Measurements from ENCODE around the gene NLRP1. TPM values are rescaled to one million over a fixed set of nuclear protein-coding genes. Genes with fewer than 3 reads are reported as not detected.

Gene NLRP1
- total and polyA plus RNA-seq, 9 donors = 29.3 to 75.9 (median 59.5) TPM

GRCh38 chr17:5464717-5465507 lies 119.4 kb downstream of the NLRP1 start:
- H3K4me3 ChIP-seq = no peak overlapping the region
- 86 to 89% (median 88%) methylated on average over 10 of the region's 10 CpGs for WGBS, 3 donors

More at GRCh38 chr17:5464717-5465507, 119.4 kb downstream of the NLRP1 start:
- no peak overlapping the region for H3K27ac ChIP-seq
- H3K27me3 ChIP-seq = no peaks in the 10 kb centered on the region
- no peaks in the 10 kb centered on the region for H3K4me1 ChIP-seq (ENCODE audit: insufficient read depth)
- no peak for DNase-seq
- intact Hi-C loops (cut with DNase I) = no loop called here
- no peaks in the 10 kb centered on the region for H3K9me3 ChIP-seq
- no peaks in the 10 kb centered on the region for H3K36me3 ChIP-seq
- TF ChIP-seq POLR2A (IDR thresholded peaks at IDR 0.05) (no peak), EP300 (IDR thresholded peaks at IDR 0.05) (no peak), CTCF (IDR thresholded peaks at IDR 0.05) (no peak)

Other genes starting within 250 kb of the NLRP1 start
- gene NUP88, start 164.8 kb downstream of the NLRP1 start, total RNA-seq = 10 to 100 TPM; 36.5 to 77.7 (median 42.3) TPM
- gene NUP88, start 164.8 kb downstream of the NLRP1 start, polyA plus RNA-seq = 10 to 100 TPM; 31.7 to 43.5 TPM
- 10 to 100 TPM; 26.5 to 46.7 (median 34.1) TPM for gene RPAIN, start 164.3 kb downstream of the NLRP1 start, total RNA-seq
- 10 to 100 TPM; 28.9 to 45.0 TPM for gene RPAIN, start 164.3 kb downstream of the NLRP1 start, polyA plus RNA-seq
- gene C1QBP, start 145.4 kb downstream of the NLRP1 start, total RNA-seq = 10 to 100 TPM; 58.1 to 96.9 (median 73.2) TPM
- gene C1QBP, start 145.4 kb downstream of the NLRP1 start, polyA plus RNA-seq = 100 to 1,000 TPM in 1 of 2 donors, 10 to 100 TPM in 1; 73.6 to 192 TPM
- 10 to 100 TPM in 5 of 7 donors, 1 to 10 TPM in 2; 4.9 to 15.1 (median 10.9) TPM for gene DHX33, start 115.5 kb downstream of the NLRP1 start, total RNA-seq
- gene DHX33, start 115.5 kb downstream of the NLRP1 start, polyA plus RNA-seq = 1 to 10 TPM; 5.2 to 8.5 TPM
- gene DERL2, start 98.3 kb downstream of the NLRP1 start, total RNA-seq = 10 to 100 TPM; 15.1 to 68.6 (median 51.2) TPM
- 10 to 100 TPM; 35.4 to 57.3 TPM for gene DERL2, start 98.3 kb downstream of the NLRP1 start, polyA plus RNA-seq
- 10 to 100 TPM in 6 of 7 donors, 1 to 10 TPM in 1; 9.3 to 19.8 (median 16.4) TPM for gene MIS12, start 97.9 kb downstream of the NLRP1 start, total RNA-seq
- 10 to 100 TPM; 11.6 to 15.7 TPM for gene MIS12, start 97.9 kb downstream of the NLRP1 start, polyA plus RNA-seq